Hepatocyte (in vitro differentiated cells): ENCODE data around the gene CYTH1. TPM values are rescaled to one million over a fixed set of nuclear protein-coding genes. Genes with fewer than 3 reads are reported as not detected.
"Not testable (repeated sequence)": the region's sequence is repeated elsewhere in the genome, so short reads cannot be mapped to it uniquely, and the experiment has no call there.

Experiments used
- DNase-seq: peaks from one replicate; pipeline ENCODE4 v3.0.0-alpha.2; 2016; ENCODE audit warnings: low spot score
- H2AFZ ChIP-seq: fragments of 200-600 bp; sonication (generic); 2 replicates; pipeline ENCODE4 v1.6.0; 2016; ENCODE audit warnings: antibody characterized with exemption, mild to moderate bottlenecking
- H3K27ac ChIP-seq: fragments of 200-600 bp; sonication (generic); 2 replicates; pipeline ENCODE4 v1.5.1; 2016; ENCODE audit warnings: mild to moderate bottlenecking
- H3K27me3 ChIP-seq: fragments of 200-600 bp; sonication (generic); 2 replicates; pipeline ENCODE4 v1.6.1; 2016
- H3K36me3 ChIP-seq: fragments of 200-600 bp; sonication (generic); replicated peaks from 2 replicates; pipeline ENCODE4 v1.5.1; 2016; ENCODE audit warnings: low read depth; ENCODE audit not compliant: insufficient read depth
- H3K4me1 ChIP-seq: fragments of 200-600 bp; sonication (generic); 2 replicates; pipeline ENCODE4 v1.5.1; 2016; ENCODE audit warnings: mild to moderate bottlenecking, moderate library complexity; ENCODE audit not compliant: insufficient read depth
- H3K4me2 ChIP-seq: fragments of 200-600 bp; sonication (generic); 2 replicates; pipeline ENCODE4 v1.6.0; 2016
- H3K4me3 ChIP-seq: fragments of 200-600 bp; sonication (generic); 2 replicates; pipeline ENCODE4 v1.5.1; 2016; ENCODE audit warnings: mild to moderate bottlenecking
- H3K79me2 ChIP-seq: fragments of 200-600 bp; sonication (generic); 2 replicates; pipeline ENCODE4 v1.6.0; 2017; ENCODE audit warnings: mild to moderate bottlenecking
- H3K9me2 ChIP-seq: fragments of 200-600 bp; sonication (generic); replicated peaks from 2 replicates; pipeline ENCODE4 v1.6.0; 2017; ENCODE audit warnings: mild to moderate bottlenecking; ENCODE audit not compliant: insufficient read depth
- H3K9me3 ChIP-seq: fragments of 200-600 bp; sonication (generic); 2 replicates; pipeline ENCODE4 v1.5.1; 2016; ENCODE audit warnings: low read depth, mild to moderate bottlenecking
- H4K20me1 ChIP-seq: fragments of 200-600 bp; sonication (generic); 2 replicates; pipeline ENCODE4 v1.6.0; 2016; ENCODE audit warnings: mild to moderate bottlenecking; ENCODE audit not compliant: insufficient read depth, poor library complexity, severe bottlenecking
- EZH2 ChIP-seq: fragments of 200-600 bp; sonication (generic); IDR thresholded peaks from 2 replicates; pipeline ENCODE4 v1.6.1; 2016; ENCODE audit warnings: antibody characterized with exemption, mild to moderate bottlenecking, borderline replicate concordance
- EZH2phosphoT487 ChIP-seq: fragments of 200-600 bp; sonication (generic); IDR thresholded peaks from one replicate; pipeline ENCODE4 v1.6.1; 2018; ENCODE audit warnings: antibody characterized with exemption, mild to moderate bottlenecking, low read depth, moderate library complexity; ENCODE audit not compliant: unreplicated experiment, severe bottlenecking
- WGBS: methylation state at CpG from one replicate; pipeline ENCODE4 v1.1.6; 2016; ENCODE audit warnings: low lambda C conversion rate; ENCODE audit errors: missing lambda C conversion rate; 5-methylcytosine and 5-hydroxymethylcytosine counted together
- polyA plus RNA-seq: library from polyadenylated mRNA; unstranded; fragments of >200 nt; fragmentation: Nextera tagmentation; extraction: Ambion mirVana; gene quantifications from 2 replicates; pipeline ENCODE4 v1.2.1, GENCODE V29; 2016
- total RNA-seq: library from RNA; depleted of rRNA; stranded (reverse); fragments of >200 nt; gene quantifications from 2 replicates; pipeline ENCODE4 v1.2.3, GENCODE V29; 2014
- TF ChIP-seq, protein P1 (sequence below): fragments of 200-600 bp; sonication (generic); IDR thresholded peaks from 2 replicates; pipeline ENCODE4 v1.5.1; 2016; ENCODE audit warnings: antibody characterized with exemption, mild to moderate bottlenecking; ENCODE audit not compliant: poor library complexity

Gene CYTH1
- total and polyA plus RNA-seq, 2 experiments from 2014 or later, result 38.5 to 44.4 TPM

DNA sequence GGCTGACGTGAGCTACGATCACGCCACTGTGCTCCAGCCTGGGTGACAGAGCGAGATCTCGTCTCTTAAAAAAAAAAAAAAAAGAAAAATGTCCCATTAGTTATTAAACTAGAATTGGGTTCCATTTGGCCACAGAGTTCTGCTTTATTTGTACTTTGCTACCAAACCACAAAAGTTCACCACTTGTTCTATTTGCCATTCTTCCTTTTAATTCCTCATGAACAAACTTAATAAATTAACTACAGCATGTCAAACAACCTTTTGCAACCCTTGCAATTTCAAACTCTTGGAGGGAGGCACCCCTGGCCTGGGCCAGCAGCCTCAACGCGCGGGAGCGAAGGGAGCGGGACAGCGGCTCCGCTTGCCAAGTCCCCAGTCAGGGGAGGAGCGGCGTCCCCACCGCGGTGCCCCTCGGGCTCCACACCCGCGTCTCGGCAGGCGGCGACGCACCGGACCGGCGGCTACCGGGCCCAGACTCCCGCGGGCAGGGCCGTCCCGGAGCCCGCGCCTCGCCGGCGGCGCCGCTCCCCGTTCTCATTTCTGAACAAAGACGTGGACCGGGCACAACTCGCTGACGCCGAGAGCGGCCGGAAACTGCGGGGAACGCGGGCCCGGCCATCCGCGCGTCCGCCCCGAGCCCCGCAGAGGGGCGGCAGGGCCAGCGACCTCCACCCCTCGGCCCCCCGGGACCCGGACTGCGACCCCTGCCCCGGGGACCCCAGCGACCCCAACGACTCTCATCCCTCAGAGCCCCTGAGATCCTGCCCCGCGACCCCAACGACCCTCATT lies 775 bp downstream of the CYTH1 start:
- Histone ChIP-seq H2AFZ (peak overlapping the region; percentile 52), H3K4me3 (peak overlapping the region; percentile 98), H4K20me1 (peaks cover 3% of the 10 kb centered on the region), H3K79me2 (peaks cover 56% of the 10 kb centered on the region), H3K9me3 (no peaks in the 10 kb centered on the region), H3K27ac (peak overlapping the region; percentile 79), H3K9me2 (no peaks in the 10 kb centered on the region), H3K4me2 (peak overlapping the region; percentile 77), H3K27me3 (no peaks in the 10 kb centered on the region), H3K4me1 (peaks cover 8% of the 10 kb centered on the region), H3K36me3 (no peaks in the 10 kb centered on the region)
- TF ChIP-seq, protein P1, sequence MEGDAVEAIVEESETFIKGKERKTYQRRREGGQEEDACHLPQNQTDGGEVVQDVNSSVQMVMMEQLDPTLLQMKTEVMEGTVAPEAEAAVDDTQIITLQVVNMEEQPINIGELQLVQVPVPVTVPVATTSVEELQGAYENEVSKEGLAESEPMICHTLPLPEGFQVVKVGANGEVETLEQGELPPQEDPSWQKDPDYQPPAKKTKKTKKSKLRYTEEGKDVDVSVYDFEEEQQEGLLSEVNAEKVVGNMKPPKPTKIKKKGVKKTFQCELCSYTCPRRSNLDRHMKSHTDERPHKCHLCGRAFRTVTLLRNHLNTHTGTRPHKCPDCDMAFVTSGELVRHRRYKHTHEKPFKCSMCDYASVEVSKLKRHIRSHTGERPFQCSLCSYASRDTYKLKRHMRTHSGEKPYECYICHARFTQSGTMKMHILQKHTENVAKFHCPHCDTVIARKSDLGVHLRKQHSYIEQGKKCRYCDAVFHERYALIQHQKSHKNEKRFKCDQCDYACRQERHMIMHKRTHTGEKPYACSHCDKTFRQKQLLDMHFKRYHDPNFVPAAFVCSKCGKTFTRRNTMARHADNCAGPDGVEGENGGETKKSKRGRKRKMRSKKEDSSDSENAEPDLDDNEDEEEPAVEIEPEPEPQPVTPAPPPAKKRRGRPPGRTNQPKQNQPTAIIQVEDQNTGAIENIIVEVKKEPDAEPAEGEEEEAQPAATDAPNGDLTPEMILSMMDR, result no peak
- TF ChIP-seq EZH2phosphoT487 (no peak), EZH2 (no peak)
- WGBS, result 10% methylated on average over 39 of the region's 68 CpGs
- peak; percentile 68 for DNase-seq

DNA sequence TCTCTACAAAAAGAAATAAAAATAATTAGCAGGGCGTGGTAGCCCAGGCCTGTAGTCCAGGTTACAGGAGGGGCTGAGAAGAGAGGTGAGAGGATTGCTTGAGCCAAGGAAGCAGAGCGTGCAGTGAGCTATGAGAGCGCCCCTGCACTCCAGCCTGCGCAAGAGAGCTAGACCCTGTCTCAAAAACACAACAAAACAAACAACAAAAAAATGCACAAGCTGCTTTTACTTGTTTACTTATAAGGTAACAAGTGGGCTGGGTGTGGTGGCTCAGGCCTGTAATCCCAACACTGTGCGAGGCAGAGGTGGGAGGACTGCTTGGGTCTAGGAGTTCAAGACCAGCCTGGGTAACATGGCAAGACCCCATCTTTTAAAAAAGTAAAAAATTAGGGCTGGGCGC lies 1.7 kb downstream of the CYTH1 start:
- TF ChIP-seq EZH2 (no peak), EZH2phosphoT487 (no peak)
- Histone ChIP-seq H3K27me3 (no peaks in the 10 kb centered on the region), H2AFZ (no peak overlapping the region), H3K4me2 (peak overlapping the region; percentile 77), H3K36me3 (no peaks in the 10 kb centered on the region), H4K20me1 (peaks cover 3% of the 10 kb centered on the region), H3K27ac (no peak overlapping the region), H3K4me1 (peaks cover 8% of the 10 kb centered on the region), H3K79me2 (peaks cover 65% of the 10 kb centered on the region), H3K9me3 (no peaks in the 10 kb centered on the region), H3K9me2 (no peaks in the 10 kb centered on the region), H3K4me3 (no peak overlapping the region)
- DNase-seq, result no peak
- 95% methylated on average over 6 of the region's 6 CpGs for WGBS

DNA sequence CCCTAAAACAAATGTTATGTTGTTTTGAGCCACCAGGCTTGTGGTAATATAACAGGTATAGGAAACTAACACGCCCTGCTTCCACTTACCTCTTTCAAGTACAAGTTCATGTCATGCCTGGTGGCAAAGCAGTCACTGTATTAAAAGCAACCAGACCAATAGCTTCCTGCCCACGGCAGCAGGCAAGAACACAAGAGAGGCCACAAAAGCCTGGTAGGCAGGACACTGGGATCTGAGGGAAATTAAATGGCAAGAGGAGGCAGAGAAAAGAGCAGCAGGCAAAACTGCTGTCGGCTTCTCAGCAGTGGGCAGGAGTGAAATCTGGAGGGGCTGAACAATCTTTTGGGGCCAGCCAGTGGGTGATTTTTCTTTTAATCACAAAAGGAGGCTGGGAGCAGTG lies 2.2 kb downstream of the CYTH1 start:
- H3K36me3 ChIP-seq, result no peaks in the 10 kb centered on the region
- TF ChIP-seq, protein P1, result no peak
- TF ChIP-seq EZH2phosphoT487, result no peak
- no peak for TF ChIP-seq EZH2
- H3K9me2 ChIP-seq, result no peaks in the 10 kb centered on the region
- H3K79me2 ChIP-seq, result peaks cover 70% of the 10 kb centered on the region
- 79% methylated on average over 3 of the region's 3 CpGs for WGBS
- no peaks in the 10 kb centered on the region for H3K9me3 ChIP-seq
- H3K4me3 ChIP-seq, result no peak overlapping the region
- H3K4me1 ChIP-seq, result peaks cover 8% of the 10 kb centered on the region
- no peaks in the 10 kb centered on the region for H3K27me3 ChIP-seq
- DNase-seq, result no peak
- no peak overlapping the region for H3K27ac ChIP-seq
- H4K20me1 ChIP-seq, result peaks cover 3% of the 10 kb centered on the region
- H2AFZ ChIP-seq, result no peak overlapping the region
- peak overlapping the region; percentile 77 for H3K4me2 ChIP-seq

DNA sequence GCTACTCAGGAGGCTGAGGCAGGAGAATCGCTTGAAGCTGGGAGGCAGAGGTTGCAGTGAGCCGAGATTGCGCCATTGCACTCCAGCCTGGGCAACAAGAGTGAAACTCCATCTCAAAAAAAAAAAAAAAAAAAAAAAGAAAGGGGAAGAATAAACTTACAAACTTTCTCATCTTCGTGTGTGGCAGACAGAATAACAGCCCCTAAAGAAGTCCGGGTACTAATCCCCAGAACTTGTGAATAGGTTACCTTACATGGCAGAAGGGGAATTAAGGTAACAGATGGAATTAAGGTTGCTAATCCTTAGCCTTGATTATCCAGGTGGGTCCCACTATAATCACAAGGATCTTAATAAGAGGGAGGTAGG lies 2.8 kb downstream of the CYTH1 start:
- not testable (repeated sequence) for H3K9me3 ChIP-seq, H4K20me1 ChIP-seq, H2AFZ ChIP-seq, H3K9me2 ChIP-seq, H3K27ac ChIP-seq, H3K4me3 ChIP-seq, H3K4me2 ChIP-seq, H3K27me3 ChIP-seq, H3K36me3 ChIP-seq, DNase-seq
- WGBS, result 94% methylated on average over 5 of the region's 5 CpGs
- peaks cover 74% of the 10 kb centered on the region for H3K79me2 ChIP-seq
- H3K4me1 ChIP-seq, result peaks cover 14% of the 10 kb centered on the region
